ENCODE results near the gene PDX1. TPM values are rescaled to one million over a fixed set of nuclear protein-coding genes. Genes with fewer than 3 reads are reported as not detected.

The PDX1 gene
- total RNA-seq, 1 experiment from 2014 or later, result not detected

DNA sequence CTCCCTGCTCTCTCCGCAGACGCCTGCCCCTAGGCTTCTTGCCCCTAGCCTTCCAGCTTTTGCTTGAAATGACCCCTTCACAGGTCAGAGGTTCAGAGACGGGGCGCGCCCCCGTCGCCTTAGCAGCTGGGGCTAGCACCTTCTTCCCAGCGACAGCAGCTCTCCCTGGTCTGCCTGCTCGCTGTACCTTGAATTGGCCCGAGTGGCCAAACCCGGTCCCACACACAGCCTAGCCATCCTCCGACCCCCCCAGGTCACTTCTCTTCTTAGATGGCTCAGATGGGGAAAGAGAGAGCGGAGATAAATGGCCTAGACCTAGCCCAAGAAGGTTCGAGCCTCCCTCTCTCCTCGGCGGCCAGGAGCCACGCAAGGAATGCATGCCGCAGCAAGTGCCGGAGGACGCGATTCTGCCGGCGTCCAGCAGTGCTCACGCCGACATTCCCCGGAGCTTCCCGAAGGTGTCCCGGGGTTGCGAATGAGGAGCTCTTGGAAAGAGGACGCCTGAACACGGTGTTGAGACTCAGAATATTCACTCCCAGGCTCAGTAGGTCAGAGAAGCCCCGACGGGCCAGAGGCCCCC, 48.0 kb downstream of the PDX1 start:
- H3K9me3 Mint-ChIP-seq, result no peaks in the 10 kb centered on the region

More for the DNA sequence above, 48.0 kb downstream of the PDX1 start:
- ATAC-seq, result no peak
- POLR2A ChIA-PET, result no interaction called here
- no peak for TF ChIP-seq AFF4 (CRISPR knock-in tag; IDR thresholded peaks at IDR 0.05; ENCODE audit: borderline replicate concordance)
- no peak for TF ChIP-seq ZNF425 (CRISPR knock-in tag; conservative IDR thresholded peaks at IDR 0.05)
- TF ChIP-seq, protein P1, sequence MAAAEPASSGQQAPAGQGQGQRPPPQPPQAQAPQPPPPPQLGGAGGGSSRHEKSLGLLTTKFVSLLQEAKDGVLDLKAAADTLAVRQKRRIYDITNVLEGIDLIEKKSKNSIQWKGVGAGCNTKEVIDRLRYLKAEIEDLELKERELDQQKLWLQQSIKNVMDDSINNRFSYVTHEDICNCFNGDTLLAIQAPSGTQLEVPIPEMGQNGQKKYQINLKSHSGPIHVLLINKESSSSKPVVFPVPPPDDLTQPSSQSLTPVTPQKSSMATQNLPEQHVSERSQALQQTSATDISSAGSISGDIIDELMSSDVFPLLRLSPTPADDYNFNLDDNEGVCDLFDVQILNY (CRISPR knock-in tag; IDR thresholded peaks at IDR 0.05), result no peak
- TF ChIP-seq ZNF219 (CRISPR knock-in tag; IDR thresholded peaks at IDR 0.05; ENCODE audit: borderline replicate concordance), result no peak
- TF ChIP-seq KAT7 (CRISPR knock-in tag; IDR thresholded peaks at IDR 0.05; ENCODE audit: borderline replicate concordance), result no peak
- no peak for TF ChIP-seq GRHL2 (CRISPR knock-in tag; IDR thresholded peaks at IDR 0.05; ENCODE audit: insufficient replicate concordance, severe bottlenecking)
- TF ChIP-seq NR1H2 (CRISPR knock-in tag; IDR thresholded peaks at IDR 0.05), result no peak
- TF ChIP-seq, protein P2, sequence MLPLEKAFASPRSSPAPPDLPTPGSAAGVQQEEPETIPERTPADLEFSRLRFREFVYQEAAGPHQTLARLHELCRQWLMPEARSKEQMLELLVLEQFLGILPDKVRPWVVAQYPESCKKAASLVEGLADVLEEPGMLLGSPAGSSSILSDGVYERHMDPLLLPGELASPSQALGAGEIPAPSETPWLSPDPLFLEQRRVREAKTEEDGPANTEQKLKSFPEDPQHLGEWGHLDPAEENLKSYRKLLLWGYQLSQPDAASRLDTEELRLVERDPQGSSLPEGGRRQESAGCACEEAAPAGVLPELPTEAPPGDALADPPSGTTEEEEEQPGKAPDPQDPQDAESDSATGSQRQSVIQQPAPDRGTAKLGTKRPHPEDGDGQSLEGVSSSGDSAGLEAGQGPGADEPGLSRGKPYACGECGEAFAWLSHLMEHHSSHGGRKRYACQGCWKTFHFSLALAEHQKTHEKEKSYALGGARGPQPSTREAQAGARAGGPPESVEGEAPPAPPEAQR (CRISPR knock-in tag; IDR thresholded peaks at IDR 0.05), result no peak
- TF ChIP-seq NR2C2 (CRISPR knock-in tag; IDR thresholded peaks at IDR 0.05), result no peak
- no peak for TF ChIP-seq HMGA2 (CRISPR knock-in tag; IDR thresholded peaks at IDR 0.05)
- no peak for TF ChIP-seq ARID4B (CRISPR knock-in tag; IDR thresholded peaks at IDR 0.05; ENCODE audit: borderline replicate concordance)
- no peak for TF ChIP-seq NFE2L1 (CRISPR knock-in tag; IDR thresholded peaks at IDR 0.05)
- no peak for TF ChIP-seq TP53 (CRISPR knock-in tag; IDR thresholded peaks at IDR 0.05)
- TF ChIP-seq, protein P3, sequence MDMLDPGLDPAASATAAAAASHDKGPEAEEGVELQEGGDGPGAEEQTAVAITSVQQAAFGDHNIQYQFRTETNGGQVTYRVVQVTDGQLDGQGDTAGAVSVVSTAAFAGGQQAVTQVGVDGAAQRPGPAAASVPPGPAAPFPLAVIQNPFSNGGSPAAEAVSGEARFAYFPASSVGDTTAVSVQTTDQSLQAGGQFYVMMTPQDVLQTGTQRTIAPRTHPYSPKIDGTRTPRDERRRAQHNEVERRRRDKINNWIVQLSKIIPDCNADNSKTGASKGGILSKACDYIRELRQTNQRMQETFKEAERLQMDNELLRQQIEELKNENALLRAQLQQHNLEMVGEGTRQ (CRISPR knock-in tag; IDR thresholded peaks at IDR 0.05), result no peak
- TF ChIP-seq SOX15 (CRISPR knock-in tag; IDR thresholded peaks at IDR 0.05), result no peak
- no peak for TF ChIP-seq ZNF512 (CRISPR knock-in tag; IDR thresholded peaks at IDR 0.05; ENCODE audit: borderline replicate concordance)
- no peak for TF ChIP-seq IRF1 (CRISPR knock-in tag; IDR thresholded peaks at IDR 0.05)
- TF ChIP-seq ZNF396 (CRISPR knock-in tag; IDR thresholded peaks at IDR 0.05; ENCODE audit: borderline replicate concordance), result no peak
- no peaks in the 10 kb centered on the region for H3K36me3 Mint-ChIP-seq
- peaks cover 63% of the 10 kb centered on the region for H3K4me1 Mint-ChIP-seq
- H3K27ac Mint-ChIP-seq, result no peak overlapping the region
- H3K4me3 Mint-ChIP-seq, result peak overlapping the region; percentile 58
- DNase-seq (ENCODE audit: low spot score), result no peak
- CTCF ChIA-PET, result interaction anchor here (0.8 to 6.1 kb wide), 8 partner anchors 9 to 606 kb away, joined by 3 to 53 read pairs (median 4); no protein-coding TSS in a partner anchor
- H3K27me3 Mint-ChIP-seq (ENCODE audit: low read depth), result peaks cover 100% of the 10 kb centered on the region

All from WTC11 (cell line).